ENCODE measurements around the gene FCN2. TPM values are rescaled to one million over a fixed set of nuclear protein-coding genes. Genes with fewer than 3 reads are reported as not detected.

The FCN2 gene
- total RNA-seq, 2 experiments from 2014 or later: not detected

GRCh38 chr9:134902936-134903335 lies 22.3 kb downstream of the FCN2 start:
- no peaks in the 10 kb centered on the region for H3K9me2 ChIP-seq (ENCODE audit: insufficient read depth, low read length)
- peaks cover 17% of the 10 kb centered on the region; the same call in 1 of the 2 replicates for H3K9me3 ChIP-seq (ENCODE audit: low read length)
- H3K4me1 ChIP-seq (ENCODE audit: insufficient read depth, low read length, poor library complexity, severe bottlenecking): peaks cover 13% of the 10 kb centered on the region
- DNase-seq (ENCODE audit: low spot score): no peak
- no peak overlapping the region for H3K27ac ChIP-seq (ENCODE audit: low read depth, low read length, poor library complexity, severe bottlenecking)
- H3K36me3 ChIP-seq (ENCODE audit: insufficient read depth, low read length): no peaks in the 10 kb centered on the region; the same call in 1 of the 2 replicates
- no TSS peak for BruUV-seq (replicated peaks)
- intact Hi-C loops (cut with micrococcal nuclease; ENCODE audit: unreplicated experiment): no loop called here
- H3K4me2 ChIP-seq (ENCODE audit: low read length): no peak overlapping the region
- no peak overlapping the region for H3K4me3 ChIP-seq (ENCODE audit: low read depth, low read length, poor library complexity, severe bottlenecking)
- ChIA-PET POLR2A (interaction anchor here (0.6 kb wide), 1 partner anchor 384 kb away, joined by 3 read pairs; no protein-coding TSS in a partner anchor), CTCF (ENCODE audit: unreplicated experiment) (no interaction called here)
- H3K79me2 ChIP-seq (ENCODE audit: insufficient read depth, low read depth, low read length): no peaks in the 10 kb centered on the region
- TF ChIP-seq CTCF (conservative IDR thresholded peaks at IDR 0.05; ENCODE audit: low read length): no peak
- TF ChIP-seq EZH2phosphoT487 (IDR thresholded peaks at IDR 0.05; ENCODE audit: borderline replicate concordance, low read depth, low read length): no peak
- H4K20me1 ChIP-seq (ENCODE audit: insufficient read depth, low read length): no peaks in the 10 kb centered on the region
- H2AFZ ChIP-seq (ENCODE audit: low read length): no peak overlapping the region

GRCh38 chr9:134908524-134909309 lies 28.1 kb downstream of the FCN2 start:
- ChIA-PET POLR2A (interaction anchor here (0.6 kb wide), 1 partner anchor 22 kb away, joined by 6 read pairs; no protein-coding TSS in a partner anchor), CTCF (ENCODE audit: unreplicated experiment) (no interaction called here)
- Histone ChIP-seq H3K9me2 (ENCODE audit: insufficient read depth, low read length) (no peaks in the 10 kb centered on the region), H3K79me2 (ENCODE audit: insufficient read depth, low read depth, low read length) (no peaks in the 10 kb centered on the region), H3K36me3 (ENCODE audit: insufficient read depth, low read length) (no peaks in the 10 kb centered on the region), H3K4me2 (ENCODE audit: low read length) (no peak overlapping the region), H4K20me1 (ENCODE audit: insufficient read depth, low read length) (no peaks in the 10 kb centered on the region), H3K4me1 (ENCODE audit: insufficient read depth, low read length, poor library complexity, severe bottlenecking) (peaks cover 17% of the 10 kb centered on the region), H3K9me3 (ENCODE audit: low read length) (no peaks in the 10 kb centered on the region; the same call in 1 of the 2 replicates), H2AFZ (ENCODE audit: low read length) (no peak overlapping the region), H3K4me3 (ENCODE audit: low read depth, low read length, poor library complexity, severe bottlenecking) (no peak overlapping the region), H3K27ac (ENCODE audit: low read depth, low read length, poor library complexity, severe bottlenecking) (no peak overlapping the region)
- intact Hi-C loops (cut with micrococcal nuclease; ENCODE audit: unreplicated experiment): no loop called here
- DNase-seq (ENCODE audit: low spot score): no peak
- BruUV-seq (replicated peaks): no TSS peak
- TF ChIP-seq EZH2phosphoT487 (IDR thresholded peaks at IDR 0.05; ENCODE audit: borderline replicate concordance, low read depth, low read length) (no peak), CTCF (conservative IDR thresholded peaks at IDR 0.05; ENCODE audit: low read length) (no peak)

Measured in OCI-LY7 (cell line).